Mucosa of rectum (tissue), 2 donors: ENCODE results near the gene MMEL1.
"Not testable (repeated sequence)": the region's sequence is repeated elsewhere in the genome, so short reads cannot be mapped to it uniquely, and the experiment has no call there.

Experiments used
- H3K27ac ChIP-seq, 2 donors: one replicate each; pipeline ENCODE4 v1.7.0; 2013; ENCODE audit warnings: inconsistent platforms in 2 of 2, low read depth in 2 of 2, low read length in 2 of 2
- H3K27me3 ChIP-seq, 2 donors: one replicate each; pipeline ENCODE4 v1.7.0; 2013; ENCODE audit warnings: low read length in 2 of 2; ENCODE audit not compliant: control insufficient read depth in 2 of 2, insufficient read depth in 2 of 2
- H3K36me3 ChIP-seq, 2 donors: one replicate each; pipeline ENCODE4 v1.7.0; 2013; ENCODE audit warnings: low read length in 2 of 2; ENCODE audit not compliant: control insufficient read depth in 2 of 2, insufficient read depth in 2 of 2
- H3K4me1 ChIP-seq, 2 donors: one replicate each; pipeline ENCODE4 v1.7.0; 2013; ENCODE audit warnings: low read length in 2 of 2, mild to moderate bottlenecking in 1 of 2; ENCODE audit not compliant: control insufficient read depth in 2 of 2, insufficient read depth in 2 of 2
- H3K4me3 ChIP-seq, 2 donors: one replicate each; pipeline ENCODE4 v1.7.0; 2013; ENCODE audit warnings: low read length in 2 of 2
- H3K9ac ChIP-seq, 2 donors: one replicate each; pipeline ENCODE4 v1.7.0; 2013; ENCODE audit warnings: low read length in 2 of 2, low read depth in 1 of 2, mild to moderate bottlenecking in 1 of 2
- H3K9me3 ChIP-seq, 2 donors: one replicate each; pipeline ENCODE4 v1.7.0; 2013; ENCODE audit warnings: low read length in 2 of 2; ENCODE audit not compliant: control insufficient read depth in 2 of 2
- donor health status: healthy.
- donor health status: Normal muscosa, but diverticular disease.

The MMEL1 gene

DNA sequence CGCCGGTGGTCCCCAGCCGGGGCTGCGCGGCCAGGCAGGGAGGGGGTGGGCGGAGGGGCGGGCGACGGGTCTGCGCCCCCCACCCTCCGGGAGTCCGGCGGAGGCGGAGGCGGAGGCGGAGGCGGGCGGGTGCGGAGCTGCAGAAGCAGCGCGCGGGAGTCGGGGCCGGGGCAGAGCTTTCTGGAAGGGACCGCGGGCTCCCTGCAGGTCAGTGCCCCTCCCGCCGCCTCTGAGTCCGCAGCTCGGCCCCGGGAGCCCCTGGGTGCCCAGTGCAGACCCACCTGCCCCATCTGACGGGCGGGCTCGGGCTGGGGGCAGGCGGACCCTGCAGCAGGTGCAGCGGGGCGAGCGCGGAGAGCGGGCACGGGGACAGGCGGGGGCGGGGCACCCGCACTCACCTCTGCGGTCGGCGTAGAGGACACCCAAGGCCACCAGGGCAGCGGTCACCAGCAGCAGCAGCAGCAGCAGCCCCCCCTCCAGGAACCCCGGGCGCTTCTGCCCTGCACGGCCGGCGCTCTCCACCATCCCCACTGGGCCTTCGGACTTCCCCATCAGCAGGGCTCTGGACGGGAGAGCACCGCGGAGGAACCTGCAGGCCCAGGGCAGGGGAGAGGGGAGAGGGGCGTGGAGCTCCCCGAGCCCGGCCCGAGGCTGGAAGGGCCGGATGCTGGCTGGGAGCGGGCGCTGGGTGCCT lies 3.7 kb downstream of the MMEL1 start:
- Histone ChIP-seq H3K4me1 (peaks cover 10 to 15% of the 10 kb centered on the region in 2 donors), H3K9me3 (peaks cover 0 to 2% of the 10 kb centered on the region in 2 donors), H3K36me3 (no peaks in the 10 kb centered on the region), H3K9ac (no peak overlapping the region), H3K4me3 (no peak overlapping the region), H3K27me3 (peaks cover 21 to 22% of the 10 kb centered on the region in 2 donors), H3K27ac (no peak overlapping the region)

DNA sequence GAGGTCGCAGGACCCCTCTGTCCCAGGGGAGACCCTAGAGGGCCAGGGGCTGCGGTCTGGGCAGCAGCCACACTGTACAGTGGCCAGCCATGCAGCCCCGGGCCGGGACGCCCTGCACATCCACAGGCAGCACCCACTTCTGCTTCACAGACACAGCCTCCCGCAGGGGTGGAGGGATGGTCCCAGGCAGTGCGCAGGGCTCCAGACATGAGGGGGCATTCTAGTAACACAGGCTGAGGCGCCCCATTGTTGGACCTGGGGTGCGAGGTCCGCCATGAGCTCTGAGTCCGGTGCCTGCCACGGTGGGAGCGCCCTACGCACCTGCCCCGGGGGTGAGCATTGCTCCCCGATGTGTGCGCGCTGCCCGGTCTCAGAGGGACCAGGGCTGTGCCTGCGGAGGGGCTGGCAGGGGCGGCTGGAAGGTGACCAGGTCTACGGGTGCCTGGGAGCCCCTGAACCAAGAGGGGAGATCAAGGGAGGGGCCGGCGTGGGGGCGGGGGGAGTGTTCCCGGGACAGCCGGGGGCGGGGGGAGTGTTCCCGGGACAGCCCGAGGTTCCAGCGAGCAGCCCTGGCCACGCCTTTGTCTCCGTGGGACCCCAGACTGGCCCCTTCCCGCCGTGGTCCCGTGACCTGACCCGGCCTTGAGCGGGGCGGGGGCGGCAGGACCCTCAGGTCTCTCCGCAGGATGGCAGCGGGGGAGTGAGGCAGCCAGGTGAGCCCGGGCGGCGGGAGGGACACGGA lies 4.5 kb downstream of the MMEL1 start:
- Histone ChIP-seq H3K4me1 (peaks cover 10 to 15% of the 10 kb centered on the region in 2 donors), H3K9ac (no peak overlapping the region), H3K9me3 (peaks cover 0 to 2% of the 10 kb centered on the region in 2 donors), H3K27me3 (peaks cover 22 to 26% of the 10 kb centered on the region in 2 donors), H3K27ac (no peak overlapping the region), H3K36me3 (no peaks in the 10 kb centered on the region), H3K4me3 (no peak overlapping the region)

DNA sequence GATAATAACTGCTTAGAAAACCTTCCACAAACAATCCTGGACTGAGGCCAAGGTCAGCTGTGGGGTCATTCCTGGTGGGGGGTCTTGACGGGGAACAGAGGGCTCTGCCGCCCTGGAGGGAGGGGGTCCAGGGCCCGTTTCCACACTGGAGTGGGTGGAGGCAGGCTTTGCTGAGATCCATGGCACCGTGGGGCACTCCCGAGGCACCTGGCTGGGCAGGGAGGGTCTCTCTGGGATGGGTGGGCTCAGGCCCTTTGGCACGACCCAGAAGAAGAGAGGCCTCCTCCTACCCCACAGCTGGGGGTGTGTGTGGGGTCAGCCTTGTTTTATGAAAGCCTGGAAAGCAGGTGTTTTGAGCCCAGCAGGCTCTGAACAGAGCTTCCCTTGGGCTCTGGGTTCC lies 5.1 kb downstream of the MMEL1 start:
- Histone ChIP-seq H3K27me3 (peaks cover 22 to 26% of the 10 kb centered on the region in 2 donors), H3K4me1 (peaks cover 10 to 14% of the 10 kb centered on the region in 2 donors), H3K36me3 (no peaks in the 10 kb centered on the region), H3K9ac (no peak overlapping the region), H3K4me3 (no peak overlapping the region), H3K27ac (no peak overlapping the region), H3K9me3 (peaks cover 0 to 2% of the 10 kb centered on the region in 2 donors)

DNA sequence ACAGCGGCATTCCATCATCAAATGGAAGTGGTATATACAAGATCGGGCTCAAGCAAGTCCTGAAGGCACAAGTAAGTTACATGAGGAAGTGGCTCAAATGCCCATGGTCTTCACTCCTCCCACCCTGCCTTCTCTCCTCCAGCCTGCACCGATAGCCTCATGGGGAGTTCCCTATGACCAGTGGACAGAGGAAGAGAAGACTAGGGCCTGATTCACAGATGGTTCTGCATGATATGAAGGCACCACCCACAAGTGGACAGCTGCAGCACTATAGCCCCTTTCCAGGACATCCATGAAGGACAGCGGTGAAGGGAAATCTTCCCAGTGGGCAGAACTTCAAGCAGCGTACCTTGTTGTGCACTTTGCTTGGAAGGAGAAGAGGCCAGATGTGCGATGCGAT lies 7.1 kb downstream of the MMEL1 start:
- not testable (repeated sequence) for H3K9ac ChIP-seq, H3K4me1 ChIP-seq, H3K36me3 ChIP-seq, H3K27ac ChIP-seq, H3K9me3 ChIP-seq, H3K4me3 ChIP-seq
- peaks cover 22 to 26% of the 10 kb centered on the region in 2 donors for H3K27me3 ChIP-seq

DNA sequence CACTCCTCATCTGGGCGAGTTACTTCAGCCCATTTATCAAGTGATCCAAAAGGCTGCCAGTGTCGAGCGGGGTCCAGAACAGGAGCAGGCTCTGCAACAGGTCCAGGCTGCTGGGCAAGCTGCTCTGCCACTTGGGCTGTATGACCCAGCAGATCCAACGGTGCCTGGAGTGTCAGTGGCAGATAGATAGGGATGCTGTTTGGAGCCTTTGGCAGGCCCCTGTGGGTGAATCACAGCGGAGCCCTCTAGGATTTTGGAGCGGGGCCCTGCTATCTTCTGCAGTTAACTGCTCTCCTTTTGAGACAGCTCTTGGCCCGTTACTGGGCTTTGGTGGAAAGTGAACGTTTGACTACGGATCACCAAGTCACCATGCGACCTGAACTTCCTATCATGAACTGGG lies 7.5 kb downstream of the MMEL1 start:
- peaks cover 0 to 2% of the 10 kb centered on the region in 2 donors for H3K9me3 ChIP-seq
- no peaks in the 10 kb centered on the region for H3K4me1 ChIP-seq
- no peaks in the 10 kb centered on the region for H3K36me3 ChIP-seq
- peaks cover 22 to 26% of the 10 kb centered on the region in 2 donors for H3K27me3 ChIP-seq
- H3K9ac ChIP-seq, result no peak overlapping the region
- no peak overlapping the region for H3K27ac ChIP-seq
- H3K4me3 ChIP-seq, result no peak overlapping the region

DNA sequence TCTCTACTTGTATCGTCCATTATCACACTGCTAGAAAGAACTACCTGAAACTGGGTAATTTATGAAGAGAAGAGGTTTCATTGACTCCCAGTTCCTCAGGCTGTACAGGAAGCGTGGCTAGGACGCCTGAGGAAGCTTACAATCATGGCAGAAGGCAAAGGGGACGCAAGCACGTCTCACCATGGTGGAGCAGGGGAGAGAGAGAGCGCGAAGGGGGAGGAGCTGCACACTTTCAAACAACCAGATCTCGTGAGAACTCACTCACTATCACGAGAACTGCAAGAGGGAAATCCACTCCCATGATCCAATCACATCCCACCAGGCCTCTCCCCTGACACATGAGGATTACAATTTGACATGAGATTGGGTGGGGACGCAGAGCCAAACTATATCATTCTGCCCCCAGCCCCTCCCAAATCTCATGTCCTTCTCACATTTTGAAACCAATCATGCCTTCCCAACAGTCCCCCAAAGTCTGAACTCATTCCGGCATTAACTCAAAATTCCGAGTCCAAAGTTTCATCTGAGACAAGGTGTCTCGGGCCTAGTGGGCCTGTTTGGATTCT lies 8.0 kb downstream of the MMEL1 start:
- Histone ChIP-seq H3K36me3 (no peaks in the 10 kb centered on the region), H3K4me3 (no peak overlapping the region), H3K27ac (no peak overlapping the region), H3K9me3 (peaks cover 0 to 2% of the 10 kb centered on the region in 2 donors), H3K9ac (no peak overlapping the region), H3K27me3 (peaks cover 17 to 21% of the 10 kb centered on the region in 2 donors), H3K4me1 (no peaks in the 10 kb centered on the region)

DNA sequence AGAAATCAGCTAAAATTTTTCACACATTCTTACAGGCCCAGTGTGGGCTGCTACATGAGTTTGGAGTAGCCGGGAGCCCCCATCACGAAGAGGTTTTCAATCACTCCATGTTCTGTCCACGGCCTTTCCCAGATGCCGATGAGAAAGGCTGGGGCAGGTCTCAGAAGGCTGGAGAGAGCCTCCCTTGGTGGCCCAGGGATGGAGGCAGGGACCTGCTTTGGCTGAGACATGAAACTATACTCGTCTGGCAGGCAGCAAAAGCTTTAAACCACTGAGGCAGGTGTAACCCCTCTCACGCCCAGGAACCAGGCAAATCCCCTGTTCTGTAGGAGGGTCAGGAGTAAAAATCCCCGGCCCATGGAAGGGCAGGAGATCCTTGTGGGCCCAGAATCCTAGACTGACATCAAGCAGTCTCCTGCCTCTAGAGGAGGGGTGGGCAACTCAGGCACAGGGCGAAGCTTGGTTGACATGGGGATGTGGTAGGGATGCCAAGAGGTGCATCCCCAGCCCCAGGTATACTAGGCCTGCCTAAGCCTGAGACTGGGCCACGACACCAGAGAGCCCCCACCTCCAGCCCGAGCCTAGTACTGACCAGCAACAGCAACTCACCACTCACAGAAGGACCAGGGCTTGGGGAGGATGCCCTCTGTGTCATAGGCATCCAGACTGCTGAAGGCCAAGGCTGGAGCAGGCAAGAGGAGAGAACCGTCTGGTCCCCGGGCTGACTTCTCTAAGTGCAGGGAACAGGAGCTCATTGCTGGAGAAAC lies 9.1 kb downstream of the MMEL1 start:
- Histone ChIP-seq H3K27me3 (peaks cover 16 to 20% of the 10 kb centered on the region in 2 donors), H3K9me3 (peaks cover 0 to 2% of the 10 kb centered on the region in 2 donors), H3K27ac (no peak overlapping the region), H3K4me1 (no peaks in the 10 kb centered on the region), H3K36me3 (no peaks in the 10 kb centered on the region), H3K9ac (no peak overlapping the region), H3K4me3 (no peak overlapping the region)

DNA sequence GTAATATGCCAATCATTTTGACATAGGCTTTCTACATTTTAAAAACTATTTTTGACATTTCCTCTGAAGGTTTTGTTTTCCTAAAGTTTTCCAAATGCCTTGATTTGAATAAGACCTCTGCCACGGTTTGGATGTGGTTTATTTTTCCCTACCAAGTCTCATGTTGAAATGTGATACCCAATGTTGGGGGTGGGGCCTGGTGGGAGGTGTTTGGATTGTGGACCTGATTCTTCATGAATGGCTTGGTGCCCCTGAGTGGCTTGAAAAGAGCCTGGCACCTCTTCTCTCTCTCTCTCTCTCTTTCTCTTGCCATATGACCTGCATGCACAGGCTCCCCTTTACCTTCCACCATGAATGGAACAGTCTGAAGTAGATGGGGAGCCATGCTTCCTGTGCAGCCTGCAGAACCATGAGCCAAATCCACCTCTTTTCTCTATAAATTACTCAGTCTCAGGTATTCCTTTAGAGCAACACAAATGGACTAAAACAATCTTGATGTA lies 14.8 kb downstream of the MMEL1 start:
- peaks cover 4 to 6% of the 10 kb centered on the region in 2 donors for H3K9me3 ChIP-seq

DNA sequence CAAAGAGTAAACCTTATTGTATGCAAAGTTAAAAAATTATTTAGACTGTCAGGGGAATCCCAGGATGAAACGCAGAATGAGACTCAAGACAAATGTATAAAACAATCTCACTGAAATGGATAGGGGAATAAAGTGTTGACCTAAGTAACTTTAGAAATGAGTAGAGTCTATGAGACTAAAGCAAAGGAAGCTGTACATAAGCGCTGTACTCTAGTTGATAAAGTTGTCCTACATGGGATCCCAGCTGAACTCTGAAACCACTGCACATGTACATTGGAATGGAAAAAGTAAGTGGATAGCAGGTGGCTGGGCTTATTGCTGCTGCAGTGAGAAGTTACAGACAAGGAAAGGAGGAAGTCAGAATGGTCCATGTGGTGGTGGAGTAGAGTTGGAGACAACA lies 18.7 kb downstream of the MMEL1 start:
- no peak overlapping the region for H3K4me3 ChIP-seq
- H3K9ac ChIP-seq, result no peak overlapping the region
- H3K27ac ChIP-seq, result no peak overlapping the region
- H3K9me3 ChIP-seq, result peaks cover 4 to 6% of the 10 kb centered on the region in 2 donors
- H3K36me3 ChIP-seq, result no peaks in the 10 kb centered on the region
- H3K4me1 ChIP-seq, result no peaks in the 10 kb centered on the region
- H3K27me3 ChIP-seq, result peaks cover 0 to 2% of the 10 kb centered on the region in 2 donors

More for the DNA sequence above, 14.8 kb downstream of the MMEL1 start:
- H3K36me3 ChIP-seq, result no peaks in the 10 kb centered on the region
- no peaks in the 10 kb centered on the region for H3K4me1 ChIP-seq
- H3K27ac ChIP-seq, result no peak overlapping the region
- H3K9ac ChIP-seq, result no peak overlapping the region
- no peak overlapping the region for H3K4me3 ChIP-seq
- H3K27me3 ChIP-seq, result no peaks in the 10 kb centered on the region
